Superior temporal gyrus (tissue), 1 donor: ENCODE data around the gene TMEM40.
A peak's percentile ranks its signal among the peaks of the same experiment; 100 is the strongest.
"Not testable (repeated sequence)": the region's sequence is repeated elsewhere in the genome, so short reads cannot be mapped to it uniquely, and the experiment has no call there.

Experiments used
- DNase-seq: peaks from one replicate; pipeline ENCODE4 v3.0.0-alpha.2; 2016; ENCODE audit errors: extremely low spot score

TMEM40 gene

DNA sequence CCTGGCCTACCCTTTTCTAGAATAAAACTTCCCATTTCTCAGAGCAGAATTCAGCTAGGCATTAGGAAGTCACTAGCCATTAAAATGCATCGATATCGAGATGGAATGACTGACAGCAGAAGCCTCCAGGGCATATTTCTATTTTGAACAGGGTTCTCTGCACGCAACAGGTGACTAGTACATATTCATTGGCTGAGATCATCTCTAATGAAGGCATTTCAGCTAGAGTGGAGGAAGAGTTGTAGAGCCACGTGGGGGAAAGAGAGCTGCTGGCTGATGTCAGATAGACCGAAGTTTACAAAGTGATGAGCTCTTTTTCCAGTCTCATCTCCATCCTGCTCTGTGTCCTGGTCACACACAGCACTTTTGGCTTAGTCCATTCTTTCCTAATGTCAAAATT, 7.5 kb downstream of the TMEM40 start:
- DNase-seq, result no peak

- no peak for DNase-seq
Observed at GRCh38 chr3:12750658-12751071, 8.4 kb downstream of the TMEM40 start.

DNA sequence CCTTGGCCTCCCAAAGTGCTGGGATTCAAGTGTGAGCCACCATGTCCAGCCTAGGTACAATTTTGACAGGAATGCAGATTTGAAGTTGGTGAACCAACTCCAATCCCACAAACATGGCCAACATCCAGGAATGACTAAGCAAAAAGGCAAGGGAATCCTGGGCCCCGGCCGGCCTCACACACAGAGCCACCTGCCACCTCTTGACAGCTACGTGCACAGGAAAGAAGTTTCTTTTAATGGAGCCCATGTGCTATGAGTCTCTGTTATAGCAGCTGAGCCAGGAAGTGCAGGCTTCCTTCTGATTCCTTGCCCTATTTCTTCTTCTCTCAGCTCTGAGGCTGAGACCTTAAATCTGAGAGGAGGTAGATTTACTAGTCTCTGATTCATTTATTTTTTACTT, 8.8 kb downstream of the TMEM40 start:
- peak; percentile 23 for DNase-seq

DNA sequence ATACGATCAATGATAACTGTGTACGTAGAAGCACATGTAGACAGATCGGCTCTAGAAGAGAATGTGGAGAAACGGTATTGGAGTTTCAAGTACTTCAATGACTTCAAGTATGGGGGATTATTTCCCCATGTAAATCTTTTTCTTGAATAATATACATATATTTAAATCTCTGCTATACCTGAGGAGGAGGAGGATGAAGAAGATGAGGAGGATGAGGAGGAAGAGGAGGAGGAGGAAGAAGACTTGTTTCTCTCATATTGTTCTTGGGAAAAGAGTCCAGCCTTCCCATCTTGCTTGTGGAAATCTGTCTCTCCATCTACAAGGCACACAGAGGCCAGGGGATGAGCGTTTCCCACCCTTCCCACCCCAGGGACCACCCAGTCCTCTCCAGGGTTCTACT, 10.6 kb downstream of the TMEM40 start:
- no peak for DNase-seq

DNA sequence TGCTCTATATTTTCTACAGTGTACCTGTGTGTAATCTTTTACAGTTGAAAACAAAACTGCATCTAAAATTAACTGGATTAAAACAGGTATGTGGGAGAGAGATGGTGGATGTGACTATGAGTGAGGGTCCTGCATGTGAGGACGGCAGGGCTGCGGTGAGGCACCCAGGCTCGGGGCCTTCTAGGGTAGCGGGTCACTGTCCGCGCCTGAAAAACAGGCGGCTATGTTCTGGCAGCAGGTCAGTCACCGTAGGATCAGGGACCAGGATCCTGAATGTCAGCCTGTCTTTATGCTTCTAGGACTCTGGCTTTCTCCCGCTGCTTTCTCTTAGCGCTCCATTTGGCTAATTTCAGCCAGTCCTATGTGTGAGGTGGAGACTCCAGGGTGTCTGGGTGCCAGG, 12.6 kb downstream of the TMEM40 start:
- DNase-seq, result no peak

DNA sequence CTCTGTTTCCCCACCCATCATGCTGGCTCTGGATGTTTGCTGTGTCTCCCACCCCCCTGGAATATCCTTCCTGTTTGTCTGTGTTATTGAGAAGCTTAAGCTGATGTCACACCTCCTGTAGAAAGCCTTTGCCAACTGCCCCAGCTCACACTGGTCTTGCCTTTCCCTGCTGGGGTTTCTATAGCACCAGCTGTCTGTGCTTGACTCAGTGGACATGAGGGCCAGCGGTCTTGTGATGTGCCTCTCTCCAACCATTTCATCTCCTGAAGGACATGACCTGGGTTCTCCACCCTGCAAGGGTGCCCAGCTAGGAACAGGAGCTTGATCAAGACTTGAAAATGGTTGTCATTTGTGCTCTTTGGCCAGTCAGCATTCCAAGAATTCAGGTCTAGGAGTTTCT, 14.7 kb downstream of the TMEM40 start:
- no peak for DNase-seq

DNA sequence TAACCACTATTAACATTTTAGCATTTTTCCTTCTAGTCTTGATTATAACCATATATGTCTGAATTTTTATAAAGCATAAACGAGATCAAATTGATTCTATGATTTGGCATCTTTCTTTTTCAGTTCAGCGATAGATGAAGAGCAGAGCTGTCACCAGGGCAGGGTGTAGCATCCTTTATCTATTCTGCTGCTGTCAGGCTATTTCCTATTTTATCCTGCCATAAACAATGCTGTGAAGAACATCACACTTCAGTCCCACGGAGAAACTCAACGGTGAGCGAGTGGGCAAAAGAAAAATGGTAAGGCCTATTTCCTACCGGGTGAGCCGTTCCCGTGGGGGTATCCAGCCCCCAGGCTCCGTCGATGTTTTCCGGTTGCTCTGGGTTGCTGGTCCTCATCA, 15.5 kb downstream of the TMEM40 start:
- DNase-seq, result no peak

DNA sequence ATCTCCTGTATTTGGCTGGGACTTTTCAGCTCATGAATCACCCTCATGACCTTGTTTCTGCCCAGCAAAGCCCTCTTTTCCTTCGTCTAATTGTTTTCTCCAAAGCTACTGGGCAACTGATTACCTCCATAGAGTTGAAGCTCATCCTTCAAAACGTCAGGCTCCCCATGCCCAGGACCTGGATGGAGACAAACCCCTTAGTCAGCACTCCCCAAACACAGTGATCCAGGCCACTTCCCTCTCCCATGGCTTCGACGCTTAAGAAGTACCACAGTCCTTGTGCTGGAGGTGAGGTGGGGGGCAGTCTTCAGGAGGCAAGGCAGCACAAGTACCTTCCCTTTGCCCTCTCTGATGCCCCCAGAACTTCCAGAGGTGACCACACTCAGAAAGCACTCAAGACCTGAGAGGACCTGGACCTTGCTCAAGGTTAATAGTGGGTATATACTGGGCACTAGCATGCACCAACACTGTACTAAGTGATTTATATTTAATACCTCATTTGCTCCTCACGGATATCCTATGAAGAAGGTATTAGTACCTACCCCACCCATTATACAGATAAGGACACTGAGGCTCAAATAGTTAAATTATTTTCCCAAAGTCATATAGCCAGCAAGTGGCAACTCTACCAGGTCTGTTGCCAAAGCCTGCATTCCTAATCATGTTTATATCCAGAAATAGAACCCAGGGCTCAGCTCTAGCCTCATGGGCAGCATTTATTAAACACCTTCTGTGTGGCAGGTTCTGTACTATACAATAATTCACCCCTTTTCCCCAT, 16.5 kb downstream of the TMEM40 start:
- no peak for DNase-seq

DNA sequence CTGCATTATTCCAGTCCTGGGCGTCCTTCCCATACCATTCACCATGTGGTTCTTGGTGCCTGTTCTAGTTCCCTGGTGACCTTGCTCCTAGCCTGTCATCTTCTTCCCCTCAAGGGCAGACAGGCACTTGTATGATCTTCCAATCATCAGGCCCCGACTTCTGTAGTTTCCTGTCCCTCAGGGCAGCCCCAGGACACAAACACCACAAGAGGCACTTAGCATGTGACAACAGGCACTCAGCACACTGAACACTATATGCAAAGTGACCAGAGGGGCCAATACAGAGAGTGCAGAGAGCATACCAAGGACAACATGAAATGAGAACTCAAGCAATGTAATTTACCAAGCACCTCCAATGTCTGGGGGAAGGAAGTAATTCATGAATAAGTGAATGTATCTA, 17.9 kb downstream of the TMEM40 start:
- no peak for DNase-seq

GRCh38 chr3:12737833-12738232, 21.2 kb downstream of the TMEM40 start:
- DNase-seq, result no peak

DNA sequence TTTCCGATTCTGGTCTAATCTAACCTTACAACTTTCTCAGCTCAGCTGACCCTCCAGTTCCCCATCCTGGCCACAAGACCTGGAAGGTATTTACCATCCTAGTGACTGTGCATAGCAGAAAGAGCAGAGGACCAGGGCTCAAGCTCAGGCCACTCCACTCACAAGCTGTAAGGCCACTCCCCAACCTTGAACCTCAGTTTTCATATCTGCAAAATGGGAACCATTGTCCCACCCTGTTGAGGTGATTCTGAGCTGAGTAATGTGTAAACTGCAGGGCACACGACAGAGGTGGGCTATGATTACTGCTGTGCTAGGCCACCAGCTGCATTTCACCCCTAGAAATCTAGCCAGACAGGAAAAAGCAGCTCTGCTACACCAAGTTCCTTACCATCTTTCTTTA, 21.7 kb downstream of the TMEM40 start:
- DNase-seq, result no peak

GRCh38 chr3:12734960-12735359, 24.1 kb downstream of the TMEM40 start:
- no peak for DNase-seq

DNA sequence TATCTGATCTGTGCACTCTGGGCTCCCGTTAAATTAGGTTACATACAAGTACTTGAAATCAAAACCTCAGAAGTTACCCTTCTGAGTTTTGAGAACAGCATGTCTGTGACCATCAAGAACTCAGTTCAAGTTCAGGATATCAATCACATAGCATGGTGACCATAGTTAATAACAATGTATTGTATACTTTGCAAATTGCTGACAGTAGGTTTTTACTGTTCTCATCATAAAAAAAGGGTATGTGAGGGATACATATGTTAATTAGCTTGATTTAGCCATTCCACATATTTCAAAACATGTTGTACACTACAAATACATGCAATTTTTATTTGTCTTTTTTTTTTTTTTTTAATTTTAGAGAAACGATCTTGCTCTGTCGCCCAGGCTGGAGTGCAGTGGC, 25.5 kb downstream of the TMEM40 start:
- DNase-seq, result no peak

DNA sequence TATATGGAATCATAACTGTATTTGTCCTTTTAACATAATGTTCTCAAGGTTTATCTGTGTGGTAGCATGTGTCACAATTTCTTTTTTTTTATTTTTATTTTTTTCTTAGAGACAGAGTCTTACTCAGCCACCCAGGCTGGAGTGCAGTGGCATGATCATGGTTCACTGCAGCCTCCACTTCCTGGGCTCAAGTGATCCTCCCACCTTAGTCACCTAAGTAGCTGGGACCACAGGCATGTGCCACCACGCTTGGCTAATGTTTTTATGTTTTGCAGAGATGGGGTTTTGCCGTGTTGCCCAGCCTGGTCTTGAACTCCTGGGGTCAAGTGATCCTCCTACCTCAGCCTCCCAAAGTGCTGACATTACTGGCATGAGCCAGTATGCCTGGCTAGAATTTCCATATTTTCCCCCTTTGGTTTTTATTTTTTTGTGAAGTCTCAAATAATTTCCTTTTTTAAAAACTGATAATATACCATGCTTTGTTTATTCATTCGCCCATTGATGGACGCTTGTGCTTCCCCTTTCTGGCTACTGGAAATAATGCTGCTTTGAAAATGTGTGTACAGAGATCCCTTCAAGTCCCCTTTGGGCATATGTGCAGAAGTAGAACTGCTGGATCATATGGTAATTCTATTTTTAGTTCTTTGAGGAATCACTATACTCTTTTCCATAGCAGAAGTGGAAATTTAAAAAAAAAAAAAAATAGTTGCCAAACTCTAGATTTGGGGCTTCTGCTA, 28.4 kb downstream of the TMEM40 start:
- peak; percentile 13 for DNase-seq

GRCh38 chr3:12729051-12729651, 29.9 kb downstream of the TMEM40 start:
- peak; percentile 17 for DNase-seq

DNA sequence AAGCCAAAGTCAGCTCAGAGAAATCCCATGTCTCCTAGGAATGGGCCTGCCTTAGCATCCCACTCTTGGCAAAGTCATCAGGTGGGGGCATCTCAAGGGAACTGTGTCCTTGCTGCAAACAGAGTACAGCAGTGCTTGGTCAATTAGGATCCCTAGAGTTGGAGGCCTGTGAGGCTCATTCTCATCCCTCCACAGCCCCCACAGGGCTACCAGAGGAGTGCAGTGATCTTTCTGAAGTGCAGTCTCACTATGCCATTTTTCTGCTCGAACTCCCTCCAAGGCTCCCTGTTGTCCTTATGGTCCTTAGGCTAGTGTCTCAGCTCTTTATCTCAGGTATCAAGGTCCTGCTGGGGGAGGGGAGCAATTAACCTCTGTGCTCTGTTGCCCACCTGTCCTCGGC, 31.1 kb downstream of the TMEM40 start:
- DNase-seq, result no peak

GRCh38 chr3:12727481-12727880, 31.6 kb downstream of the TMEM40 start:
- no peak for DNase-seq

DNA sequence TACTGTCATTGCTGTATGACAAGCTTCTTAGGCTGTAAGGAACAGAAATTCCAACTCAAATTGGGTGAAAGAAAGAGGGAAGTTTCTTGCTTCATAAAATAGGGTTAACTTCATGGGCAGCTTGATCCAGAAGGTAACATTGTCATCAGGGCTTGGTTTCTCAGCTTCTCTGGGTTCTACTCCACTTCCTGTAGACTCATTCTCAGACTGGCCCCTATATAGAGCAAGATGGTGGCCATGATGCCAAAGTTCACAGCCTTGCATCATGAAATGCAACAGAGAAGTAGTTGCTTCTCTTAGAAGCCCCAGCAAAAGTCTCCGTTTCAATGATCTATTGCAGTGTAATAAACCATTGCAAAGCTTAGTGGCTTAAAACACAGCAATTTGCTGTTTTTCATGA, 33.6 kb downstream of the TMEM40 start:
- no peak for DNase-seq

- no peak for DNase-seq
Observed at GRCh38 chr3:12724794-12725193, 34.3 kb downstream of the TMEM40 start.

DNA sequence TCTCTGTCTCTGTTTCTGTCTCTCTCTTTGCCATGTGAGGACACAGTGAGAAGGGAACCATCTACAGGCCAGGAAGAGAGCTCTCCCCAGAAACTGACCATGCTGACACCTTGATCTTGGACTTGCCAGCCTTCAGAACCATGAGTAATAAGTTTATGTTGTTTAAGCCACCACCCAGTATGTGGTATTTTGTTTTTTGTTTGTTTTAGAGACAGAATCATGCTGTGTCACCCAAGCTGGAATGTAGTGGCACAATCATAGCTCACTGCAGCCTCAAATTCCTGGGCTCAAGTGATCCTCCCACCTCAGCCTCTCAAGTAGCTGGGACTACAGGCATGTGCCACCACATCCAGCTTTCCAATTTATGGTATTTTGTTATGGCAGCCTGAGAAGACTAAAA, 35.7 kb downstream of the TMEM40 start:
- not testable (repeated sequence) for DNase-seq

DNA sequence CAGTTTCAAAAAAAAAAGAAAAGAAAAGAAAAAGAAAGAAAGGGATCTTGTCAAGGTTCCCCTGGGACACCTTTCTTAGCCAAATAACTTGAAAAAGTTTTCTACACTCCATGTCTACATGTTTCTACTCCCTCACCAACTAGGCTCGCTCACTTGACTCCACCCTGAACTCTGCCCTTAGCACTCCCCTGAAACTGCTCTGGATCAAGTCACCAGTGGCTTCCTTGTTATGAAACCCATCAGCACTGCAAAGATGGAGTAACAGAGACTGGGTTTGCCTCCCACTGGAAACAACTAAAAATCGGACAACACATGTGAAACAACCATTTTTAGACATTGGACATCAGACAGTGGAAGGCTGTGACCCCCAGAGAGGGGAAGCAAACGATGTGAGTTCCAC, 36.8 kb downstream of the TMEM40 start:
- DNase-seq, result no peak

DNA sequence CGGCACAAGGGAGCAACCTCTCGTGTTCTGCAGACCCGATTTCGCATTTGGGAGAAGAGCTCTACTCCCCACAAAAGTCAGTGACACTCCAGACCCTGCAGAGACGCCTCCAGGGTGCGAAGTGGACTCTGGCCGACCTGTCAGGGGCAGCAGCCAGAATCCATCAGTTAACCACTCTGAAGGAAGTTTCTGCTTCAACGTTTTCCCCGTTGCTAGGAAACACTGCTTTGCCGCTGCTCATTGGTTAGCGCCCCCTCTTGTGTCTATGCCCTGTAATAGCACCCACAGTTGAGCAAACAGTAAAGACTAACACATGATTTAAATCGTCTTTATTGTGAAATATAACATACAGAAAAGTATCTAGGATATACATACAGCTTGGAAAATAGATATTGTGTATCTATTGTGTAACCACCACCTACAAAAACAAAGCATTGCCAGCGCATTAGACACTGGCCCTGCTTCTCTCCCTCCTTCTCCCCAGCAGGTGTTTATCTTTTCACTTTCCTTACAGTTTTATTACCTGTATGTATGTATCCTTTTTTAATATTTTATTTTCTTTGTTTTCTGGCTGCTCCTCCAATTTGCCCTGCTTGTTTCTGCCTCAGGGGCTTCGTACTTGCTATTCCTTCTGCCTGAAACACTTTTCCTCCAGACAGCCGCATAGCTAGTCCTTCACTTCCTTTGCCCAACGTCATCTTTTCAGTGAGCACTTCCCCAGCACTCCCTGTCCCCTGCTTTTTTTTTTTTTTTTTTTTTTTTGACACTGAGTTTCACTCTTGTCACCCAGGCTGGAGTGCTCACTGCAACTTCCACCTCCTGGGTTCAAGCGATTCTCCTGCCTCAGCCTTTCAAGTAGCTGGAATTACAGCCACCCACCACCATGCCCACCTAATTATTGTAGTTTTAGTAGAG, 38.8 kb downstream of the TMEM40 start:
- DNase-seq, result peak; percentile 86
